Activated CD4-positive, alpha-beta T cell treated with anti-CD3 and anti-CD28 coated beads for 36 hours (primary cell): Measurements from ENCODE around the gene KIAA0930. TPM values are rescaled to one million over a fixed set of nuclear protein-coding genes. Genes with fewer than 3 reads are reported as not detected.
"Not testable (repeated sequence)": the region's sequence is repeated elsewhere in the genome, so short reads cannot be mapped to it uniquely, and the experiment has no call there.

ENCODE experiments used
- ATAC-seq: fragments of 200-7000 bp; cut with Tn5 transposase; one replicate; pipeline ENCODE4 v1.10.0; 2021; ENCODE audit warnings: mild to moderate bottlenecking, moderate library complexity
- CTCF ChIA-PET: fragments of 350-600 bp; sonication (Branson Sonifier 250); formaldehyde crosslinking; loops from one replicate; lab custom pipeline; 2021; ENCODE audit warnings: antibody characterized with exemption; lab: Charles Lee
- POLR2A ChIA-PET: fragments of 350-600 bp; sonication (Branson Sonifier 250); formaldehyde crosslinking; loops from one replicate; lab custom pipeline; 2021; ENCODE audit warnings: antibody characterized with exemption, inconsistent platforms; lab: Charles Lee
- DNase-seq: peaks from one replicate; pipeline ENCODE4 v3.0.0-alpha.2; 2020
- H3K27ac Mint-ChIP-seq: one replicate; pipeline ENCODE4 v1.8.0; 2021; ENCODE audit warnings: mixed read lengths
- H3K27me3 Mint-ChIP-seq: one replicate; pipeline ENCODE4 v1.8.0; 2021; ENCODE audit warnings: mixed read lengths
- H3K36me3 Mint-ChIP-seq: one replicate; pipeline ENCODE4 v1.8.0; 2021; ENCODE audit warnings: low read depth, mixed read lengths
- H3K4me1 Mint-ChIP-seq: one replicate; pipeline ENCODE4 v1.8.0; 2021; ENCODE audit warnings: mixed read lengths
- H3K4me3 Mint-ChIP-seq: one replicate; pipeline ENCODE4 v1.8.0; 2021; ENCODE audit warnings: mild to moderate bottlenecking, moderate library complexity, mixed read lengths
- H3K9me3 Mint-ChIP-seq: one replicate; pipeline ENCODE4 v1.8.0; 2021; ENCODE audit warnings: low read depth, mixed read lengths
- intact Hi-C, 2 experiments: fragments of 100-400 bp; cut with DNase I in 1 of 2; cut with micrococcal nuclease in 1 of 2; formaldehyde crosslinking; loops; one replicate each; pipeline versions ENCODE4 v1.14.2 to v1.15.1; 2022 to 2024; cut with DNase I, micrococcal nuclease
- total RNA-seq, 2 experiments: library from RNA; stranded (reverse); gene quantifications; one replicate each; pipeline ENCODE4 v1.2.3, GENCODE V29; 2021

Gene KIAA0930
- total RNA-seq: 10 to 100 TPM; 24.8 to 29.6 TPM

DNA sequence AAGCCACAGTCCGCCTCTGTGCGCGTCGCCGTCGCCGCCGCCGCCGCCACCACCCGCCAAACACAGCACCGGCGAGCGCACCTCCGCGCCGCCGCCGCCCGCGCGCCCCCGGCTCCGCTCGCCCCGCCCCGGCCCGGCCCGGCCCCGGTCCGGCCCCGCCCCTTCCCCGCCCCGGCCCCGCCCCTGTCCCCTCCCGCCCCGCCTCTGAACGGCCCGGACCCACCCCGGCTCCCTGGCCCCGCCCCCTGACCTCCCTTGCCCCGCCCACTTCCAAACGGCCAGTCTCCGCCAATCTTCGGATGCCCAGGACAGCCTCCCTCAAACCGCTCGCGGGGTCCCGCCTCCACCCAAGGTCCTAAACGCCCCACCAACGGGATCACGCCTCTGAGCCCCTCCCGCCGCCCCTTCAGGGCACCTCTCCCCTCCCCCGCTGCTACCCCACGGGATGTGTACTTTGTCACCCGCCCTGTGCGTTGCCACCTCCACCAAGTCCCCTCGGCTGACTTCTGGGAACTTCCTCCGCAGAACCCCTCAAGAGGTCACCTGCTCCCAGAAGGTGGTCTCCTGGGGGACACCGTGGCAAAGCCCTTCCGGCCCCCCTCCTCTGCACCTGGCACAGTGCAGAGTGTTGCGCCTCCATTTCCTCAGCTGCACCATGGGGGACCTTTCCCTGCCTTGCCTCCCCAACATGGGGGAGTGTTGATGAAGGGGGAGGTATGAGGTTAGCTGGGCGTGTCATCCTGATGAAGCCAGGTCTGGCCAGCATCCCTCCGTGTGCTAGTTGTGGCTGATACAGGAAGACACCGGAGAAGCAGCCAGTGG, at the start of gene KIAA0930:
Gene KIAA0930, minus strand, starts transcription at position 85 of the 822 bp plus-strand sequence. CDS start 191 bp downstream, outside the sequence.
- H3K4me3 Mint-ChIP-seq: peak within 1 kb of the TSS; percentile 89
- peak; percentile 69 for ATAC-seq
- DNase-seq: peak; percentile 91
- no peaks in the 10 kb centered on the region for H3K9me3 Mint-ChIP-seq
- peaks cover 10% of the 10 kb centered on the region for H3K4me1 Mint-ChIP-seq
- no peaks in the 10 kb centered on the region for H3K36me3 Mint-ChIP-seq
- intact Hi-C loops: loop anchor here in 1 of 2 experiments (1.0 to 2.0 kb wide), 5 partner anchors 28 to 539 kb away; partner anchors contain the start of genes FAM118A, NUP50 and PRR5
- peak within 1 kb of the TSS; percentile 78 for H3K27ac Mint-ChIP-seq
- H3K27me3 Mint-ChIP-seq: no peaks in the 10 kb centered on the region
- ChIA-PET CTCF (interaction anchor here (0.6 kb wide), 1 partner anchor 487 kb away, joined by 5 read pairs; no protein-coding TSS in a partner anchor), POLR2A (no interaction called here)

DNA sequence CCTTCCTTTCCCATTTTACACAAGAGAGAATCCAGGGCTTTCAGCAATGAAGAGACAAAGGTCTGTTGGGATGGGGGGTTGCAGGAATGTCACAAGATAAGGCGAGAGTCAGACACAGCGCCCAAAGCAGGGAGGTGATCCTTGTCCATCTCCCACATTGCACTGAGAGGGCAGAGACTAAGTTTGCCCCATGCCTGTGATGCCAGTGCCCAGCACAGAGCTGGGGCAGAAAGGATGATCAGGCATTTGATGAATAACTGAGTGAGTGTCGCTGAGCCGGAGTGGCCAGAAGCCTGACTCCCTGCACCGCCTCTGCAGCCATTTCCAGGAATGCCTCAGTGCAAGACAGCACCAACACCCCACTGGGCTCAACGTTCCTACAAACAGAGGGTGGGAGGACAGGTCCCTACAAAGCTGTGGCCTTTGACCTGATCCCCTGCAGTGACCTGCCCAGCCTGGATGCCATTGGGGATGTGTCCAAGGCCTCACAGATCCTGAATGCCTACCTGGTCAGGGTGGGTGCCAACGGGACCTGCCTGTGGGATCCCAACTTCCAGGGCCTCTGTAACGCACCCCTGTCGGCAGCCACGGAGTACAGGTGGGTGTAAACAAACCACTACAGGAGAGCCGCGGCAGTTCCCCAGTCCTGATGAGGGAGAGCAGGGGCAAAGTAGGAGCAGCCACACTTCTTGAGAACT, 46.3 kb upstream of the KIAA0930 start:
- ChIA-PET CTCF (interaction anchor here (0.6 kb wide), 1 partner anchor 18 kb away, joined by 4 read pairs; no protein-coding TSS in a partner anchor), POLR2A (no interaction called here)
- DNase-seq (no peak), ATAC-seq (no peak)
- Mint-ChIP-seq H3K4me3 (no peak overlapping the region), H3K36me3 (no peaks in the 10 kb centered on the region), H3K9me3 (no peaks in the 10 kb centered on the region), H3K27me3 (peaks cover 8% of the 10 kb centered on the region), H3K27ac (no peak overlapping the region), H3K4me1 (peaks cover 7% of the 10 kb centered on the region)
- intact Hi-C loops: no loop called here

DNA sequence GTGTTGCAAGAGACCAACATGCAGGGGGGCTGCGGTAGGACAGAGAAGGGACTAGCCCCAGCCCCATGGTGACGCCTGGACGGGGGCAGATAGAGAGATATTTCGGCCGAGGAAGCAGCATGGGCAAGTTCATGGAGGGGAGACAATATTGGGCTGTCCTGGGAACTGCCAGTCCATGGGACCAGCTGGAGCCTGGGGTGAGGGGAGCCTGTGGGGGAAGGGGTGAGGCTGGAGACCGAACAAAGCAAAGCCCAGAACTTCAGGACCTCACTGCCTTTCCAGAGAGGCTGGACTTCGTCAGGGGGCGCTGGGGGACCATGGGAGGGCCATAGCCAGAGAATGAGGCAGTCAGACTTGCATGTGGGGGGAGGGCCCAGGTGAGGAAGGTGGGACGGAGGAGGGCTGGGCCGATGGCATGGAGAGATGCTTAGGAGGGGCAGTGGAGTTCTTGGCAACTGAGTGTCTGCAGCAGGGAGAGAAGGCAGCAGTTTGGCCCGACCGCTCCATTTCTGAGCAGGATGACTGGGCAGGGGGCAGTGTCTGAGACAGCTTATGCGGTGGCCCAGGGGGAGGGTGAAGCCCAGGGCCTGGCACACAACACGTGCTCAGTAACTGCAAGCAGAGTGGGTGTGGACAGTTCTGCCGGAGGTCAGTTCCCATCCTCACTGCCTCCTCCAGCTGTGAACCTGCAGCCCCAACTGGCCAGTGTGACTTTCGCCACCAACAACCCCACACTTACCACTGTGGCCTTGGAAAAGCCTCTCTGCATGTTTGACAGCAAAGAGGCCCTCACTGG, 44.8 kb upstream of the KIAA0930 start:
- CTCF ChIA-PET: interaction anchor here (0.5 to 0.6 kb wide), 2 partner anchors 14 to 119 kb away, joined by 3 to 4 read pairs; no protein-coding TSS in a partner anchor
- H3K36me3 Mint-ChIP-seq: no peaks in the 10 kb centered on the region

DNA sequence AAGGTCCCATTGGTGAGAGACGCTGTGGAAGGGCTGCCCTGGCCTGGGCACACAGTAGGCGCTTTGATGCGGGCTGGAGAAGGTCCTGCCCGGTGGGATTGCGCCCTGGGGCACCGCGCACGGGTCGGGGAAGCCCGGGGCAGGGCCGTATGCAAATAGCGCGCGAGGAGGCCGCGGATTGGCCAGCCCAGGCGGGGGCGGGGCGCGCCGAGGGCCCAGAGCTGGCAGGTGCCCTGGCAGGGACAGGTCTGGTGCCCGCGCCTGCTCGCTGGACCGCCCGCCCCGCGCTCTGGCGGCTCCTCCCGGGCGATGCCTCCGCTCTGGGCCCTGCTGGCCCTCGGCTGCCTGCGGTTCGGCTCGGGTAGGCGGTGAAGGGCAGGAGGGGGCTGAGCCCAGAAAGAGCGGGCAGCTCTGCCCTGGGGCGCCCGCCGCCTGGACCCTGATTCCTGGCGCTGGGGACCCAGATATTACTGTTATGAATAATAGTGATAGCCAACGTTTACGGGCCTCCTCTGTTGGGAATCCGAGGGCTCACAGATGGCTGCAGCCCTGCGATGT, 44.1 kb upstream of the KIAA0930 start, which contains the start of gene UPK3A:
Gene UPK3A, plus strand, starts transcription at position 245 of the 558 bp plus-strand sequence. Its CDS starts 65 bp downstream, at position 310.
- Mint-ChIP-seq H3K27ac (no peak within 1 kb of the TSS), H3K4me1 (peaks cover 20% of the 10 kb centered on the region), H3K27me3 (peaks cover 8% of the 10 kb centered on the region), H3K9me3 (no peaks in the 10 kb centered on the region), H3K4me3 (no peak within 1 kb of the TSS), H3K36me3 (no peaks in the 10 kb centered on the region)
- ChIA-PET POLR2A (no interaction called here), CTCF (interaction anchor here (0.5 to 1.1 kb wide), 3 partner anchors 15 to 118 kb away, joined by 3 to 4 read pairs (median 3); no protein-coding TSS in a partner anchor)
- peak; percentile 97 for ATAC-seq
- DNase-seq: peak; percentile 80
- intact Hi-C loops: loop anchor here (1.0 to 5.0 kb wide), 2 partner anchors 25 to 33 kb away; partner anchors contain the start of gene FAM118A (in 1 of the 2)

More for the DNA sequence above, 44.8 kb upstream of the KIAA0930 start:
- H3K4me3 Mint-ChIP-seq: no peak overlapping the region
- peaks cover 13% of the 10 kb centered on the region for H3K4me1 Mint-ChIP-seq
- DNase-seq (no peak), ATAC-seq (no peak)
- H3K27ac Mint-ChIP-seq: no peak overlapping the region
- no peaks in the 10 kb centered on the region for H3K9me3 Mint-ChIP-seq
- intact Hi-C loops: no loop called here
- POLR2A ChIA-PET: no interaction called here
- H3K27me3 Mint-ChIP-seq: peaks cover 8% of the 10 kb centered on the region

DNA sequence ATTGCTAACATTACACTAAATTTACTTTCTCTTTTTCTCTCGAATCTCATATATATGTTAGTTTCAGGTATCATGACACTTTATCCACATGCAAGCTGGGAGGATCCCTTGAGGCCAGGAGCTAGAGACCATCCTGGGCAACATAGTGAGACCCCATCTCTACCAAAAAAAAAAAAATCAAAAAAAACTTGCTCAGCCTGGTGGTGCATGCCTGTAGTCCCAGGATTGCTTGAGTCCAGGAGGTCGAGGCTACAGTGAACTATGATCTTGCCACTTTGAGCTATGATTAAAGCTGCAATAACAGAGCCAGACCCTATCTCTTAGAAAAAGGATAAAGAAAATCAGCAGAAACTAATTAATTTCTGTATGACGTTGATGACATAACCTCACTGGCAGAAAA, 40.3 kb upstream of the KIAA0930 start:
- Mint-ChIP-seq H3K27me3 (peaks cover 7% of the 10 kb centered on the region), H3K36me3 (no peaks in the 10 kb centered on the region), H3K9me3 (no peaks in the 10 kb centered on the region), H3K27ac (no peak overlapping the region), H3K4me3 (no peak overlapping the region), H3K4me1 (peaks cover 23% of the 10 kb centered on the region)
- intact Hi-C loops: loop anchor here in 1 of 2 experiments (5.0 kb wide), 1 partner anchor 36 kb away; no protein-coding TSS in a partner anchor
- ATAC-seq (no peak), DNase-seq (no peak)
- POLR2A ChIA-PET: no interaction called here
- CTCF ChIA-PET: interaction anchor here (0.6 to 1.0 kb wide), 2 partner anchors 9 to 158 kb away, joined by 3 to 4 read pairs; no protein-coding TSS in a partner anchor

DNA sequence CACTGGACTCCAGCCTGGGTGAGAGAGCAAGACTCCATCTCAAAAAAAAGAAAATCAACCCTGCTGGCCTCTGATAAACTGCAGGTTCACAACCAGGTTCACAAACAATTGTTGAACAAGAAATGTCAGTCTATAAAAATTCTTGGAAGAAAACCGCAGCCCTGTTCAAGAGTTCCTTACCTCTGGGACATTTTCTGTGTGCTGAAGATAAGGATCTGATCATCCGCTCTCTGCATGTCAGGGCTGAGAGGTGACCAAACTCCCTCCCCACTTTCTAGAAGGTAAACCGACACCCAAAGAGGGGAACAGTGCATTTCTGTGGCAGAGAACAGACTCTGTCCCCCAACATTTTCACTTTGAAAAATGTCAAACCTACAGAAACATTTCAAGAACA, 39.9 kb upstream of the KIAA0930 start:
- Mint-ChIP-seq H3K36me3 (no peaks in the 10 kb centered on the region), H3K9me3 (no peaks in the 10 kb centered on the region), H3K27ac (no peak overlapping the region), H3K4me1 (peaks cover 23% of the 10 kb centered on the region), H3K4me3 (no peak overlapping the region), H3K27me3 (peaks cover 6% of the 10 kb centered on the region)
- intact Hi-C loops: loop anchor here in 1 of 2 experiments (5.0 kb wide), 1 partner anchor 37 kb away; no protein-coding TSS in a partner anchor
- ATAC-seq: no peak
- no peak for DNase-seq
- ChIA-PET POLR2A (no interaction called here), CTCF (interaction anchor here (1.0 kb wide), 1 partner anchor 9 kb away, joined by 4 read pairs; no protein-coding TSS in a partner anchor)

DNA sequence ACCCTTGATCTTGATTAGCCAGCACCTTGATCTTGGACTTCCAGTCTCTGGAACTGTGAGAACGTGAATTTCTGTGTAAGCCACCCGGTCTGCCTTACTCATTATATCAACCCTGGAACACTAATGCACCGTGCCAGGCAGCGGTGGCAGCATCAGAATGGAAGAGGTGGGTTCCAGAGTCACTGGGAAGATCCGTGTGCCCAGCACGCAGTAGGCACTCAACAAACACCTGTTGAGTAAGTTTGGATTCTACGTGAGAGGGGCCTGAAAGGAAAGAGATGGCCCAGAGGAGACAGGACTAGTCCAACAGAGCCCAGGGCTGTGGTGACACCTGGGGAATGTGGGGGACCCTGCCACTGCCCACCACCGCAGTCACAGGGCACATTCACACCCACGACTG, 37.4 kb upstream of the KIAA0930 start:
- ChIA-PET CTCF (no interaction called here), POLR2A (no interaction called here)
- intact Hi-C loops: no loop called here
- no peaks in the 10 kb centered on the region for H3K36me3 Mint-ChIP-seq
- H3K9me3 Mint-ChIP-seq: no peaks in the 10 kb centered on the region
- peaks cover 17% of the 10 kb centered on the region for H3K4me1 Mint-ChIP-seq
- H3K27me3 Mint-ChIP-seq: no peaks in the 10 kb centered on the region
- H3K4me3 Mint-ChIP-seq: no peak overlapping the region
- ATAC-seq (no peak), DNase-seq (no peak)
- H3K27ac Mint-ChIP-seq: no peak overlapping the region

DNA sequence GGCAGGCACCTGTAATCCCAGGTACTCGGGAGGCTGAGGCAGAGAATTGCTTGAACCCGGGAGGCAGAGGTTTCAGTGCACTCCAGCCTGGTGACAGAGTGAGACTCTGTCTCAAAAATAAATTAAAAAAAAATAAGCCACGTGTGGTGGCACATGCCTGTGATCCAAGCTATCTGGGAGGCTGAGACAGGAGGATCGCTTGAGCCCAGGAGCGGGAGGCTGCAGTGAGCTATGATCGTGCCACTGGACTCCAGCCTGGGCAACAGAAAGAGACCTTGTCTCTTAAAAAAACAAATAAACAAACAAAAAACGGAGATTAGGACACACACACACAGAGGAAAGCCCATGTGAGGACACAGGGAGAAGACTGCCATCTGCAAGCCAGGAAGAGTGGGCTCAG, 37.0 kb upstream of the KIAA0930 start:
- POLR2A ChIA-PET, CTCF ChIA-PET: not testable (repeated sequence)

DNA sequence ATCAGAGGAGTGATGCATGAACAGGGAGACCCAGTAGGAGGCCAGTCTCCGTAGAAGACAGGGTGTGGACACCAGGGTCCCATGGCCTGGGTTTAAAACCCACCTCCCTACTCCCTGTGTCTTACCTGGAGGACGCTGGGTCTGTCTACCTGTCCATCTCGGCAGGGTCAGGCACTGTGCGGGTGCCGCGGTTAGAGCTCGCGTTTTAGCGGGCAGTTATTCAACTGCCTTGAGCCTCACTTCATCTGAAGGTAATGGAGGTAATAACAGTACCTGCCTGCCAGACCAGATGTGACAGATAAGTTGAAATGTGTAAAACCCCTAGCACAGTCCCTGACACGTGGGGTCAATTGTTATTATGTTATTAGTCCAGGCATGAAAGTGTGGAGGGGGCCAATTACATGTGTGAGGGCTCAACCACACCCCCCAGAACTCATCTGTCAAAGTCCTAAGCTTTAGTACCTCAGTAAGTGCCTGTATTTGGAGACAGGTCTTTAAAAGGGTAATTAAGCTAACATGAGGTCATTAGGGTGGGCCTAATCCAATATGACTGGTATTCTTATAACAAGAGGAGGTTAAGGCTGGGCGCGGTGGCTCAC, 35.9 kb upstream of the KIAA0930 start:
- H3K27me3 Mint-ChIP-seq: no peaks in the 10 kb centered on the region
- H3K9me3 Mint-ChIP-seq: no peaks in the 10 kb centered on the region
- CTCF ChIA-PET: interaction anchor here (0.7 kb wide), 1 partner anchor 362 kb away, joined by 3 read pairs; no protein-coding TSS in a partner anchor
- no peak overlapping the region for H3K4me3 Mint-ChIP-seq
- no peak overlapping the region for H3K27ac Mint-ChIP-seq
- intact Hi-C loops: no loop called here
- no peak for ATAC-seq
- no peak for DNase-seq
- H3K36me3 Mint-ChIP-seq: no peaks in the 10 kb centered on the region
- peaks cover 17% of the 10 kb centered on the region for H3K4me1 Mint-ChIP-seq
- POLR2A ChIA-PET: no interaction called here

More for the DNA sequence above, 37.0 kb upstream of the KIAA0930 start:
- H3K9me3 Mint-ChIP-seq, H3K27me3 Mint-ChIP-seq, intact Hi-C loops, H3K27ac Mint-ChIP-seq, H3K4me3 Mint-ChIP-seq, H3K36me3 Mint-ChIP-seq, ATAC-seq, DNase-seq: not testable (repeated sequence)
- H3K4me1 Mint-ChIP-seq: peaks cover 17% of the 10 kb centered on the region

DNA sequence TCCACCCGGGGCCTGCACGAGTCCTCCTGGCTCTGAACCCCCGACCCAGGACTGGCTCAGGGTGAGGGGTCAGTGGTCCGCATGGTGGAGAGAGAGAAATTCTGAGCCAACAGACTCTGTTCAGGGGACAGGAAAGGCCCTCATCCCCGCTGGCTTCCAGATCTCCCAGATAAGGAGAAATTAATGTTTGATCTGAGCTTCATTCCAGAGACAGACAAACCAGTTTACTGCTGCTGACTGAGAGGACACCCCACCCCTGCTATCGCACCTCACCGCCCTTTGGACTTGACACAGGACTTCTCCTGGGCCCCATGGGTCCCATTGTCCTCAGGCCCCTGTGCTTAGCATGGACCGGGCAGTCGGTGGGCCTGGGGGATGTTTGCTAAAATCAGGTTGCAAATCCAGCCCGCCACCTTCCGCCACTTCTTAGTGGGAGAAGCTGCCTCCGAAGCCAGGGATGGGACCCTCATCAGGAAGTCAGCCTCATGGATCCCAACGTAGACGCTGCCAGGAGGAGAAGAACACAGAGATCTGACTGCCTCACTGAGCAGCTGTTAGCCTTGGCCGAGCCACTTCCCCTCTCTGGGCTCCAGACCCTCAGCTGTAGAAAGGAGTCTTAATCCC, 32.9 kb upstream of the KIAA0930 start:
- Mint-ChIP-seq H3K4me1 (peaks cover 9% of the 10 kb centered on the region), H3K27me3 (peaks cover 3% of the 10 kb centered on the region), H3K4me3 (no peak overlapping the region), H3K27ac (no peak overlapping the region), H3K36me3 (no peaks in the 10 kb centered on the region), H3K9me3 (no peaks in the 10 kb centered on the region)
- ChIA-PET CTCF (no interaction called here), POLR2A (no interaction called here)
- no peak for ATAC-seq
- DNase-seq: no peak
- intact Hi-C loops: no loop called here
